ENCODE results near the gene SERPINB13.

The SERPINB13 gene

GRCh38 chr18:63586966-63587365 lies at the start of gene SERPINB13:
SERPINB13 (plus strand) TSS chr18:63587343; CDS start chr18:63588668, 1,325 bp downstream.
- DNase-seq = no peak

DNA sequence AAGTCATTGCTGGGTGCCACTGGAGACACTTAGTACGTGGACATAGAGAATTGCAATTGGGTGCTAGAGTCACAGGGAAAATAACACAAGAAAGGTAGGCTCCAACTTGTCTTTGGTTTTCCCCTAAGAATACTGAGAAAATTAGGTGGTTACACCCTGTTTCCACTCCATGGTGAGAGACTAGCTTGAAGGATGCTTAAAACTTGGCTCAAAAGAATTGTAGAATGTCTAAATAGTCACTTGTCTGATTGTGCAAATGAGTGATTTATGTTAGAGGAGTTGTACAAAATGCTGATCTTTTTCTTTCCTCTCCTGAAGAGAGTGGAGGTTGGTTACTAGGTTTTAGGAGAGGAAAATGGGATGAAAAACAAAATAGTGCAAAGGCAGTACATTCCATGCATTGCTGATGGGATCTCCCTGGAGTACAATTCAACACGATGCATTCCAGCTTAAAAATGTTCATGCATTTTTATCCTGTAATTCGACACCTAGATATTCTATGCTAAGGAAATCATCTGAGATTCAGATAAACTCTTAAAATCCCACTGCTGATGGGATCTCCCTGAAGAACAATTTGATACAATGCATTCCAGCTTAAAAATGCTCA lies 47.1 kb upstream of the SERPINB13 start:
- DNase-seq = no peak

- DNase-seq = no peak
Measured at GRCh38 chr18:63542069-63542468, 45.1 kb upstream of the SERPINB13 start, which contains the start of gene SERPINB12. SERPINB12 (plus strand) TSS chr18:63542369; CDS start chr18:63556160, 13,791 bp downstream.

DNA sequence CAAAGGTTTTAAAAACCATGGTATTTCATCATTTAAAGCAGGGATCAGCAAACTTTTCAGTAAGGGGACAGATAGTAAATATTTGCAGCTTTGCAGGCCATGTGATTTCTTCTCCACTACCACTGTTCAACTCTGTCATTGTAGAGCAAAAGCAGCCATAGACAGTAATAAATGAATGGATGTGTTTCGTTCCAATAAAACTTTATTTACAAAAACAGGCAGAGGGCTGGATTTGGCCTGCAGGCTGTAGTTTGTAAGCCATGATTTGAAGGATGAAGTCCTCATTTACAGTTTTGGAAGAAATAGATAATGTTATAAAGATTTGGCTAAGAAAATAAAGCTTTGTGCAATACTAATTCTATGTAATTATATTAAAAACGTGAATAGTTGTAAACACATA lies 43.1 kb upstream of the SERPINB13 start:
- no peak for DNase-seq

DNA sequence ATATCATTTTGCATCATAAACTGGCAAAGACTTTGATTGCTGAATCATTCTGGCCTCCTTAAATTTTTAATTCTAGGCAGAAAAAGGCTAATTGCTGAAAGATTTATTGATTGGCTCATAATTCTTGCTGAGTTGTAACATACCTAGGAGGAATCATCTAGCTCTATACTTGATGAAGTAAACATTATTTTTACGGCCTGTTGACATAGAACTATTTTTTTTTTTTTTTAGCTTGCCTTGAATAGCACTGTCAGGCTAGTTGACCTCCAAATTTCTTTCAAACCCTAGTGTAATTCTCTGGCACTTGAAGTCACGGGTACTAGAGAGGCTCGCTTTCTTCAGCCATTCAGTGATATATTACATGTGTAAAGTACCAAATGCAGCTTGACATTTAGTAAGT lies 42.1 kb upstream of the SERPINB13 start:
- no peak for DNase-seq

GRCh38 chr18:63550068-63550467 lies 37.1 kb upstream of the SERPINB13 start:
- DNase-seq = no peak

GRCh38 chr18:63551769-63552168 lies 35.4 kb upstream of the SERPINB13 start:
- no peak for DNase-seq

GRCh38 chr18:63552581-63552980 lies 34.6 kb upstream of the SERPINB13 start:
- DNase-seq = no peak

DNA sequence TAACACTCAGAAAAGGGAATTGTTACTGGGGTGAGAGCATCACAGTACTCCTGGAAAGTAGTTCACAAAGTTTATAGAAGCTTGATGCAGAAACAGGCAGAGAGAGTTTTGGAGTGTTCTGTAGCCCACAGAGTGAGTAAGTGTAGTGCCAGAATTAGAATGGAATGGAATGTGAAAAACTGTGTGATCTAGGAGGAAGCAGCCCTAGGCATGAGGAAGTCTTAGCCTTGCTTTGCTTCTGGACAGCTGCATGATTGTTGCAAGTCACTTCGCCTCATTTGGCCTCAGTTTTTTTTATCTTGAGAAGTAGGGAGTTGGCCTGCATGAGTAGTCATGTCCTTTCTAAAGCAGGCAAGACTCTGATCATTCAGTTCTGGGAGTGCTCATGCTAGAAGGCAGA lies 34.1 kb upstream of the SERPINB13 start:
- no peak for DNase-seq

DNA sequence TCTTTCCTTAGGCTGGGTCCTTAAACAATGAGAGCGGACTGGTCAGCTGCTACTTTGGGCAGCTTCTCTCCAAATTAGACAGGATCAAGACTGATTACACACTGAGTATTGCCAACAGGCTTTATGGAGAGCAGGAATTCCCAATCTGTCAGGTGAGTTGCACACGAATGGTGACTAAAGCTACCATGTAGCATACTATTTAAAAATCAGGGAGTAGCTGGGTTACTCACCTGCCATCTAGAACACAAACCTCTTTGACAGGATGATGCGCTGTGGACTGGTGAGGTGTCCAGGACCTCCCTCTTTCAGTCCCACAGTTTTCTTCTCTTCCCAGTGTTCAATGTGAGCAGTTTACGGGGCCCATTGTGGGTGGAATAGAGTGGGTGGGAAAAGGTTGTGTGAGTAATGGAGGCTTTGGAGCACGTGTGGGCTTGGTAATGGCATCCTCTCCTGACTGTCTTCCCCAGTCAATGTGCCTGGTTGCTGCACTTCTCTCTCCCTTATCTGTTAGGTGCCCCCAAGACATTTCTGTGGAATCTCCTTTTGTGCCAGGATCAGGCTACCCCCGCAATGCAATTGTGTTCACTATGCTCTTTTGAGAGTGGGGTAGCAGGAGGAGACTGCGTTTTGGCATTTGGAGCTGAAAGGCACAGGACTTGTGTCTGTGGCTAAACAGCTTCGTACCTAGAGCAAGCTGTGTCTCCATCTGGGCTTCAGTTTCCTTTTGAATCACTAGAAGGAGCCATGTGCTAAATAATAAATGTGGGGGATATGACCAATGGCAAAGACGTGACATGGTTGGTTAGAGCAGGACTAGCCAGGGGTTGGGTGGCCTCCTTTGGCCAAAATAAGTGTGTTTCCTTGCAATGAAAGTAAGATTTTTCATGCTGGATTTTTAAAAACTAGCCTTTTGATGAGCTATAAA lies 27.3 kb upstream of the SERPINB13 start:
- DNase-seq = no peak

DNA sequence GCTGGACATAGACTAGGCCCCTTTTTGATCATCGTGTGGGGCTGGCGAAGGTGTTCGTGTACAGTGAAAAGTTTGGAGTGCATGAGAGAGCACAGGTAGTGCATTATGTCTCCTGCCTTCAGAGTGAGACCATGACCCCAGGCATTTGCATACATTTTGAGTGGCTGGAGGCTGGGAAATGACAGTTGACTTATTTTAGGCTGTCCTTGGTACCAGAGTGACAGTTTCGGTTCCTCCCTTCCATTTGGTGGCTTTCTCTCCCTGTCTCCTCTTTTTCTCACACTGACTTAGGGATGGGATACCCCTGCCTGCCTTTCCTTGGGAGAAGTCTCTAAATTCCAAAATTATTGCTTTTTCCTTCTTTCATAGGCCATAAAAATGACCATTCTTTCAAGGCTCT lies 24.9 kb upstream of the SERPINB13 start:
- no peak for DNase-seq

- no peak for DNase-seq
Measured at GRCh38 chr18:63564021-63564420, 23.1 kb upstream of the SERPINB13 start.

DNA sequence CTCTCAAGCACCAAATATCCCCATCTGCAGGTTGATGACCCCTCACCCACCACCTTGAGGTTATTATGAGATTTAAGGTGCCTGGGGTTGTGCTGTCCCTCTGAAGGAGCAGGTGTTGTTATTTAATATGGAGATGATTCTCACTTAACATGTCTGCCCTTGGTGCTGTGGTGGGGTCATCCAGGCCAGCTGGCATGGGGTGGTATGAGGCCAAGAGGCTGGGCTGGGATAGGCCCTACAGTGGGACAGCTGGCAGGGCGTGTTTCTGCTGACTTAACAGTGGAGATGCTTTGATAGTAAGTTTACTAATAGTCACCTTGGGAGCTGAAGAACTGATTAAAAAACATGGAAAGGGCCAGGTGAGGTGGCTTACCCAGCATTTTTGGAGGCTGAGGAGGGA lies 22.6 kb upstream of the SERPINB13 start:
- no peak for DNase-seq

DNA sequence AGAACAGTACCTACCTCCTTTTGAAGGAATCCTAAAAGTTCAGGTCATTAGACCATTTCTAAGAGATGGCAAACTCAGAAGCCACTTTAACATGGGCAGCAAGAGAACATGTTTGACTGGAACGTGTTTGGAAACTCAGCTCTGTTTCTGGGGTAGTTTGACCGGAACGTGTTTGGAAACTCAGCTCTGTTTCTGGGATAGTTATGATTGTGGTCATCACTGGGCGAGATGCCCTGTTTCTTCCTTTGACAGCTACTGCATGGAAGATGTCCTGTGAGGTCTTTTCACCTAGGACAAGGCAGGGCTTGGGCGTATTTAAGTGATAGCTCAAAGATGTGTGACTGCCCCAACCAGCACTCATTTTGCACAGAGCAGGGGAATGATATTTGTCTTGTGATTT lies 19.9 kb upstream of the SERPINB13 start:
- no peak for DNase-seq

DNA sequence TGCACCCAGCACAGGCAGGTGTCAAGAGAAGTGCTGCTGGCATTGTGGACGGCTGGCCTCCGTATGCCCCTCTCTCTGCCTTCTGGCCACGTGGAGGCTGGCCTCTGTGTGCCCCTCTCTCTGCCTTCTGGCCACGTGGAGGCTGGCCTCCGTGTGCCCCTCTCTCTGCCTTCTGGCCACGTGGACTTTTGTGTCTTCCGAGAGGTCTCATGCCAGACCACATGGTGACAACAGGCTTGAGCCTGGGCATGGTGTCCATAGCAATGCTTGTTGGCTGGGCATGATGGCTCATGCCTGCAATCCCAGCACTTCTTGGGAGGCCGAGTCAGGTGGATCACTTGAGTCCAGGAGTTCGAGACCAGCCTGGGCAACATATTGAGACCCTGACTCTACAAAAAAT lies 19.3 kb upstream of the SERPINB13 start:
- no peak for DNase-seq

DNA sequence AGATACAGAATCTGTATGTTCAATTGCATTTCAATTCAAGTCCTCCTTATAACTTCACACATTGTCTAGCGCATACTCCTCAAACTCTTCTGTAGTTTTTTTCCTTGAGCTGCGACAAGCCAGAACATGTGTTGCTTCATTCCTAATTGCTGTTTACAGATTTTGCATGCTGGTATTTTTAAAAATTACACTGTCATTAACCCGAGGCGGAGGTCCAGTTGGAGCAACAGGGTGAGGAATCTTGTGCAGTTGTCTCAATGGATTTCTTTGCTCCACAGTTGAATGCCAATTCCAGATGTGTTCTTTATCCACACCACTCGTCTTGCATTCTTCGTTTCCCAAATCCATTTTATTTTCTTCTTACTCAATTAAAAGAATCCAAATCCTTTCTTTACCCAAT lies 16.4 kb upstream of the SERPINB13 start:
- DNase-seq = no peak

DNA sequence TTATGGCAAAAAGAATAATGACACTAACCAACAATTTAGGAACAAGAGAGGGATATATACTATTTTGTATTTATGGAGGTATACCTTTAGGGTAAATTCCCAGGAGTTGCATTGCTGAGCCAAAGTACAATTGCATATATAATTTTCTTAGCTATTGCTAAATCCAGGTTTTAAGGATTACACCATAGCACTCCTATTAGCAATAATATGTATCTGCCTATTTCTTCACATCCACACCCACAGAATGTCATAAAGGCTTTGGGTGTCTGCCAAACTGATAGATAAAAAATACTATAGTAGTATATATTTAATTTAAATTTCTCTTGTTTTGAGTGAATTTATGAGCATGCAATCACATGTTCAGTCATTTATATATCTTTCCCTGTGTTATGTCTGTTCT lies 11.5 kb upstream of the SERPINB13 start:
- no peak for DNase-seq

DNA sequence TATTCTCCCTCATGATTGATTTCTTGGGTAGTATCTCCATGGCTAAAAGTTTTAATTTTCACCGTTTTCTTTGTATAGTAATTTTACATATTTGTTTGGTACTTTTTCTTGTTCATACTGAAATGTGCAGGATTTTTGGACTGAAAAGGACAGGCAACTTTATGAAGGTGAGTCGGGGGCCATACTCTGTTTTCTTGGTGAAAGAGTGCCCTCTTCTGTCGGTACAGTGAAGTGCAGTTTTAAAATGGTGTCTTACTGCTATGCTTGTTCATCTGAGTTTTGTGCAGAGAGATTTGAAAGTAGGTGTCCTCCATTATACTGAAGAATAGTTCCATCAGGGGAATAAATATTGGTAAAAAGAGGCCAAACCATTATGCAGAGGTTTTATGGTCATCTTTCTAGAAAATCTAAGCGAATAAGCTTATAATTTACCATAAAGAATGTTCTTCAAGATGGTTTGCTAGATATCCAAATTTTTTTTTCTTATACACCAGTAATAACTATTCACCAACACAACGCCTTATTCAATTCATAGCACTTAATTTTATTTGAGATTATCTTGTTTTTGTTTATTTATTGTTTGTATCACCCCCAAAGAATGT lies 8.7 kb upstream of the SERPINB13 start:
- no peak for DNase-seq

DNA sequence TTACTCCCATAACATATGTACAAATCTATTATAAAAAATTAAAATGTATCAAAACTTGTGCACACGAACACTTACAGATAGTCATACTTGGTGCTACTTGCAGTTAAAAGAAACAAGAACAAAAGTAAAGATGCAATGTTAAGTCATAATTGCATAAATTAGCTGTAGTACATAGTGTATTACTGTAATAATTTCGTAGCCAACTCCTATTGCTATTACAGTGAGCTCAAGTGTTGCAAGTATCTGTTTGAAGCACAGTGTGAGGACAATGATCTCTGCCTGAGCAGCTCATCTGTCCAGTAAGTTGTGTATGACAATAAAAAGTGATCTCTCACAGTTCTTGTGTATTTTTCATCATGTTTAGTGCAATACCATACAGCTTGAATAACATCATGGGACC lies 7.5 kb upstream of the SERPINB13 start:
- no peak for DNase-seq

GRCh38 chr18:63585988-63586387 lies 1.2 kb upstream of the SERPINB13 start:
- DNase-seq = no peak

DNA sequence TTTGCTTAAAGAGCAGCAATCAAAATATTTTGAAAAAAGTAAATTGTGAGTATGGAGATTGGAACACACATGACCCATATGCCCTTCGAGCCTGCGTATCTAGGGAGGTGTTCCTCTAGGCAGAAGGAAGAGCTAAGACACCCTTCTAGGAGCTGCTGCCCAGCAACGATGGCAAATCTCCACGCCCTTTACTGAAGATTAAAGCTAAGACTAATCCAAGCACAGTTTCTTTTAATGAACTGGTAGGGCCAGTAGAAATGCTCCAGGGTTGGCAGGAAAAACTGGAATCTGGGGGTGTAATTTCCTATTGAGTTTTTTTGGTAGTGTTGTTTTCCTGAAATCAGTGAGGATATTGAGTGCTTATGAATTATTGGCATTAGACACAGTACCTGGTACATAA lies 712 bp upstream of the SERPINB13 start:
- DNase-seq = no peak

DNA sequence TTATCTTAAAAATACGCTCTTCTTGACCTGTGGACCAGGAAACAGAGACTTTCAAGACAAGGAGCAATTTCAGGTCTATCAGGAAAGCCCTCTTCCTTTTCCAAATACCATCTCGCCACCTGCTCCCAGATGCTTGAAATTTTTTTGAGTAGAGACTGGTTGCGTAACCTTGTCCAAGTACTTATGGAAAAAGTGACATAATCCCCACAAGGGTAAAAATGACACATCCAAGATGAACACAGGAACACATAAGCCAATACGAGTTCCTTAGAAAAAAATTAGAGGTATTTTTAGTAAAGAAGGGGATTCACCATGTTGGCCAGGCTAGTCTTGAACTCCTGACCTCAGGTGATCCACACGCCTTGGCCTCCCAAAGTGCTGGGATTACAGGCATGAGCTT lies 1.8 kb downstream of the SERPINB13 start:
- no peak for DNase-seq

GRCh38 chr18:63590373-63590772 lies 3.2 kb downstream of the SERPINB13 start:
- no peak for DNase-seq

All from NCI-H1048 (cell line).